HFFc6 (cell line): ENCODE results near the gene RAP1GAP2. TPM values are rescaled to one million over a fixed set of nuclear protein-coding genes. Genes with fewer than 3 reads are reported as not detected.

Experiments used
- DNase-seq: peaks from one replicate; pipeline ENCODE4 v3.0.0-alpha.2; 2018
- H3K27ac Mint-ChIP-seq: 2 replicates; pipeline ENCODE4 v1.8.0; 2020; ENCODE audit warnings: mild to moderate bottlenecking, mixed read lengths
- H3K27me3 Mint-ChIP-seq: 2 replicates; pipeline ENCODE4 v1.8.0; 2021; ENCODE audit warnings: mild to moderate bottlenecking, moderate library complexity, mixed read lengths; ENCODE audit not compliant: insufficient read depth
- H3K36me3 Mint-ChIP-seq: 2 replicates; pipeline ENCODE4 v1.8.0; 2021; ENCODE audit warnings: low read depth, mixed read lengths
- H3K4me1 Mint-ChIP-seq: 2 replicates; pipeline ENCODE4 v1.8.0; 2020; ENCODE audit warnings: low read depth, mixed read lengths
- H3K4me3 Mint-ChIP-seq: 2 replicates; pipeline ENCODE4 v1.8.0; 2020; ENCODE audit warnings: mild to moderate bottlenecking, moderate library complexity, mixed read lengths
- H3K9me3 Mint-ChIP-seq: 2 replicates; pipeline ENCODE4 v1.8.0; 2020; ENCODE audit warnings: mild to moderate bottlenecking, mixed read lengths
- total RNA-seq, 6 experiments: library from RNA; stranded (reverse); fragmentation: NEBNext Ultra II Directional; extraction: Animal tissue kit (Norgen Biotek cat#: 25700); gene quantifications; 2 replicates in 1 of 6; 3 replicates in 5 of 6; pipeline ENCODE4 v1.2.3, GENCODE V29; 2021
- TF ChIP-seq, protein P1 (sequence below): fragments of 200-600 bp; sonication (generic); IDR thresholded peaks from 2 replicates; pipeline ENCODE4 v1.5.0; 2021; ENCODE audit warnings: antibody characterized with exemption, mild to moderate bottlenecking

The RAP1GAP2 gene
- total RNA-seq, 6 experiments from 2014 or later: 7.9 to 27.4 (median 23.9) TPM

DNA sequence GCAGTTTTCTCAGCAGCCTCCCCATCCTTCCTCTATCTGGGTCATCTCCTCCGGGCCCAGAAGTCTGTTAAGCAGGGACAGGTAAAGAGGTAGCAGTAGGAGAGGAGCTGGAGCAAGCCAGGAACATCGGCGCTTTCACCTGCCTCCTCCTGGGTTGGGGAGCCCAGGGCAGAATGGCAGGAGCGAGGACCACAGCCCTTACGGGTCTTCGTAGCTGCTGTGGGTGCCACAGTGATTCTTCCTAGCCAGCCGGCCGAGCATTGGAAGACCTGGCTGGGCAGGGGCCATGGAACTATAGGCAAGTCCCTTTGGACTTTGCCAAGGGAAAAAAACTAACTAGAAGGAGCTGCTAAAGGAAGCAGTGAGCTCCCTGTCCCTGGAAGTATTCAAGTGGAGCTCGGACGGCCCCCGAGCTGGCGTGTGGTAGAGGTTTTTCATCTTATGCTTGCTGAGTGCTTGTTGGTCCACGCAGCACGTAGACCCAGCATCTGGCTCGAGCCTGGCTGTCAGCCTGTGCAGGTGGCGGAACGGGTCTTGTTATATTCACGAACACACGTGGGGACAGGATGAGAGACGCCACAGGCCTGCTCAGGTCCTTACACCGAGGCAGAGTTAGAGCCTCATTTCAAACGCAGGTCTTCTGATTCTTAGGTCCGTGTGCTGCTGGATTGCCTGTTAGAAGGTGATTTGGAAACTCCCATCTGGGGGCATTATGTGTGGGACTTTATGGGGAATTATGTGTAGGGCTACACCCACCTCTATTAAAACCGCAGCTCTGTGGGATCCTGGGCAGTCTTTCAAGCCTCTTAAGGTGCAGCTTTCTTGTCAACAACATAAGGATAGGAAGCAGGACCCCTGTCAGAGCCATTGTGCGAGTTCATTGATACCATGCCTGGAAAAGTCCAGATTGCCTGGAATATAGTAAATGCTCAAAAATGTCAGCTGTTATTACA is 212.4 kb downstream of the RAP1GAP2 start:
- TF ChIP-seq, protein P1, sequence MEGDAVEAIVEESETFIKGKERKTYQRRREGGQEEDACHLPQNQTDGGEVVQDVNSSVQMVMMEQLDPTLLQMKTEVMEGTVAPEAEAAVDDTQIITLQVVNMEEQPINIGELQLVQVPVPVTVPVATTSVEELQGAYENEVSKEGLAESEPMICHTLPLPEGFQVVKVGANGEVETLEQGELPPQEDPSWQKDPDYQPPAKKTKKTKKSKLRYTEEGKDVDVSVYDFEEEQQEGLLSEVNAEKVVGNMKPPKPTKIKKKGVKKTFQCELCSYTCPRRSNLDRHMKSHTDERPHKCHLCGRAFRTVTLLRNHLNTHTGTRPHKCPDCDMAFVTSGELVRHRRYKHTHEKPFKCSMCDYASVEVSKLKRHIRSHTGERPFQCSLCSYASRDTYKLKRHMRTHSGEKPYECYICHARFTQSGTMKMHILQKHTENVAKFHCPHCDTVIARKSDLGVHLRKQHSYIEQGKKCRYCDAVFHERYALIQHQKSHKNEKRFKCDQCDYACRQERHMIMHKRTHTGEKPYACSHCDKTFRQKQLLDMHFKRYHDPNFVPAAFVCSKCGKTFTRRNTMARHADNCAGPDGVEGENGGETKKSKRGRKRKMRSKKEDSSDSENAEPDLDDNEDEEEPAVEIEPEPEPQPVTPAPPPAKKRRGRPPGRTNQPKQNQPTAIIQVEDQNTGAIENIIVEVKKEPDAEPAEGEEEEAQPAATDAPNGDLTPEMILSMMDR: no peak
- Mint-ChIP-seq H3K9me3 (no peaks in the 10 kb centered on the region; the same call in 1 of the 2 replicates), H3K4me3 (no peak overlapping the region), H3K36me3 (peaks cover 12% of the 10 kb centered on the region; the same call in 1 of the 2 replicates), H3K27ac (no peak overlapping the region), H3K4me1 (peaks cover 15% of the 10 kb centered on the region), H3K27me3 (no peaks in the 10 kb centered on the region; the same call in none of the 2 replicates)
- DNase-seq: no peak

DNA sequence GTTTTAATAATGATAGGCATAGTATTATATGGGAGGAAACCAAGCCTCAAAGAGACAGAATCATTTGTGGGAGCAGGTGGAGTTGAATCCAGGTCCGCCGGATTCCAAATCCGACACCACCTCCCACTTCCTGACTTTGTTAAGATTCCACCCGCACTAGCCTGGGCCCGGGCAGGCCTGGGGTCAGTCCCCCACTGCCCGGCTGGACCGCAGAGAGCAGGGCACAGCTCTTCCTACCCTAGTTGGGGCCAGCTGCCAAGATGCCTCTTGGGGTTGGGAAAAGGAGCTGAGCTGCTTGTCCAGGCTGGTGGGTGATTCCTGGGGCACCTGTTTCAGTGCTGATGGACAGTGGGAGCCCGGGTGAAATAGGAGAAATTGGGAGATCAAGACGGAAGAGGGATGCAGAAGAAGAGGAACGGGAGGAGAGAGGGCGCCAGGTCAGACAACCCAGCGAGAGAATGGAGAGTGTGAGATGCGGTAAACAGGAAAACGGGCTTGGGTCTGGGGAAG is 213.2 kb downstream of the RAP1GAP2 start:
- no peak overlapping the region for H3K4me3 Mint-ChIP-seq
- H3K9me3 Mint-ChIP-seq: no peaks in the 10 kb centered on the region; the same call in 1 of the 2 replicates
- H3K36me3 Mint-ChIP-seq: peaks cover 12% of the 10 kb centered on the region; the same call in 1 of the 2 replicates
- H3K27ac Mint-ChIP-seq: no peak overlapping the region
- H3K4me1 Mint-ChIP-seq: peaks cover 6% of the 10 kb centered on the region
- no peak for DNase-seq
- H3K27me3 Mint-ChIP-seq: no peaks in the 10 kb centered on the region; the same call in none of the 2 replicates
- TF ChIP-seq, protein P1: no peak

DNA sequence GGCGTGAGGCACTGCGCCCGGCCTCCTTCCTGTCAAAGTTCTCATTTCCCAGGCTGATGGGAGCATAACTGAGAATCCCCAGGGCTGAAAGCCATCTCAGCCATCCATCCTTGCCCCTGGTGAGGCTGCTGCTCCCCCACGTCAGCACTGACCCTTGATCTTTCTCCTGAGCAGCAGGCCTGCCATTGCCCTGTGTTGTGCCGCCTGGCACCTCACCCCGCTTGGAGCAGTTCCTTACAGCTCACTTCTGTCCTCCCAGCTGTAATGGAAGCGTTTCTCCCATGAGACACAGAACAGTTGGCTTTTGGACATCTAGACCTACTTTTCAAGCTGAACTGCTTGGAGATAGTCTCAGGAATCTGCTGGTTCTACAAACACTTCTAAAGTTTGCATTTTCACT is 215.7 kb downstream of the RAP1GAP2 start:
- Mint-ChIP-seq H3K27me3 (no peaks in the 10 kb centered on the region; the same call in none of the 2 replicates), H3K9me3 (no peaks in the 10 kb centered on the region; the same call in 1 of the 2 replicates), H3K4me1 (peaks cover 7% of the 10 kb centered on the region; the same call in 1 of the 2 replicates), H3K36me3 (peaks cover 10% of the 10 kb centered on the region; the same call in 1 of the 2 replicates), H3K4me3 (no peak overlapping the region), H3K27ac (no peak overlapping the region)
- TF ChIP-seq, protein P1: no peak
- DNase-seq: no peak

DNA sequence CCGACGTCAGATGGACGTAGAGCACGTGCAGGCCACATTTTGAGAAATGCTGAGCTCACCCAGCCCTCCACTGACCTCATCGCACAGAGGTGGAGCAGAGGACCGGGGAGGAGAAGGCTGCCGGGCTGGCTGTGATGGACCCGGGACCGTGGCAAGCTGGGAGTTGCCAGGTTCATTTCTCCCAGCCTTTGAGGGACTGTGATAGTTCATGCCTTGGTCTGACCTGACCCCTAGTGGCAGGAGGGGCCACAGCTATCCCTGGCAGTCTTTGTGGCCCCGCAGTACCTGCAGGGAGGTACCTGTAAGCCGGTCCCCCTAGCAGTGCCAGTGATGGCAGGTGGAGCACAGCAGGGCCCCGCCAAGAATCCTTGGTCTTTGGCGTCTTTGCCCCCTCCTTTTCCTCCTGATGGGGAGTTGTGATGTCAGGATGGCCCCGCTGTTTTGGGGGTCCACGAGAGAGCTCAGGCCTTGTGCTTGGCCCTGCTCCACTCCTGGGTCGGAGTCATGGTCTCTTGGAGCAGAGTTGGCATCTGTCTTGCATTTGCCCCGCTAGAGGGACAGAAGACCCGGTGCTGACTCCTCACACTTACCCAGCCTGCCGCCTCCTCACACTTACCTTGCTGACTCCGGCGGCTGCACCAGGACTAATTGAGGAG is 216.8 kb downstream of the RAP1GAP2 start:
- DNase-seq: peak; percentile 7
- Mint-ChIP-seq H3K27ac (no peak overlapping the region), H3K4me3 (no peak overlapping the region), H3K36me3 (peaks cover 2% of the 10 kb centered on the region; the same call in 1 of the 2 replicates), H3K9me3 (no peaks in the 10 kb centered on the region; the same call in 1 of the 2 replicates), H3K4me1 (peaks cover 7% of the 10 kb centered on the region; the same call in 1 of the 2 replicates), H3K27me3 (no peaks in the 10 kb centered on the region; the same call in none of the 2 replicates)
- TF ChIP-seq, protein P1: peak; percentile 80

DNA sequence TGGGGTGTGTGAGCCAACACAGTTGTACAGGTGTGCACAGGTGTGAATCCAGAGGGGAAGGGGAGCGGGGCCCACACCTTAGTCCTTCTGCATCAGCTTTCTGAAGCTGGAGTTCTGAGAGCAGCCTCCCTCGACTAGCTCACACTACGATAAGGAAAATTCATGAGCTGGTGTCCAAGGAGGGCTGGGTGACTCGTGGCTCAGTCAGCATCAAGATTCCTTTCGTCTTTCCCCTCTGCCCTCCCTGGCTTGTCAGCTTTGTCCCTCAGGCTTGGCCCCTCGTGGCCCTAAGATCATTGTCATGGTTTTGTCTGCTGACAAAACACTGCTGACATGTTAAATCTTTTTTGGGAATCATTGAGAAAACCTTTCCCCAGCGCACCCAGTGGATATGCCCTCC is 219.7 kb downstream of the RAP1GAP2 start:
- peak overlapping the region; percentile 33 for H3K27ac Mint-ChIP-seq

More for the DNA sequence above, 219.7 kb downstream of the RAP1GAP2 start:
- no peaks in the 10 kb centered on the region; the same call in 1 of the 2 replicates for H3K27me3 Mint-ChIP-seq
- H3K9me3 Mint-ChIP-seq: peaks cover 2% of the 10 kb centered on the region
- H3K4me3 Mint-ChIP-seq: no peak overlapping the region
- peaks cover 7% of the 10 kb centered on the region; the same call in 1 of the 2 replicates for H3K4me1 Mint-ChIP-seq
- TF ChIP-seq, protein P1: no peak
- DNase-seq: peak; percentile 14
- peaks cover 8% of the 10 kb centered on the region for H3K36me3 Mint-ChIP-seq
